Effector memory CD8-positive, alpha-beta T cell (primary cell): ENCODE results near the gene SFT2D3.

Source experiments
- ATAC-seq: fragments of 150-1000 bp; cut with Tn5 transposase; replicated peaks from 2 replicates; pipeline ENCODE4 v1.10.0; 2021; ENCODE audit warnings: mild to moderate bottlenecking, moderate library complexity
- DNase-seq, 3 experiments: peaks; one replicate each; pipeline ENCODE4 v3.0.0; 2021
- H3K27ac Mint-ChIP-seq, 2 donors: one replicate each; pipeline ENCODE4 v1.8.0; 2022; ENCODE audit warnings: mild to moderate bottlenecking in 2 of 2, mixed read lengths in 2 of 2, moderate library complexity in 2 of 2
- H3K27me3 Mint-ChIP-seq, 2 donors: one replicate each; pipeline ENCODE4 v1.8.0; 2022; ENCODE audit warnings: mixed read lengths in 2 of 2
- H3K36me3 Mint-ChIP-seq: one replicate; pipeline ENCODE4 v1.8.0; 2022; ENCODE audit warnings: mild to moderate bottlenecking, moderate library complexity, mixed read lengths; ENCODE audit not compliant: insufficient read depth
- H3K4me1 Mint-ChIP-seq, 2 donors: one replicate each; pipeline ENCODE4 v1.8.0; 2022; ENCODE audit warnings: low read depth in 2 of 2, mixed read lengths in 2 of 2
- H3K4me3 Mint-ChIP-seq, 2 donors: one replicate each; pipeline ENCODE4 v1.8.0; 2022; ENCODE audit warnings: mild to moderate bottlenecking in 2 of 2, mixed read lengths in 2 of 2, moderate library complexity in 2 of 2
- H3K9me3 Mint-ChIP-seq, 2 donors: one replicate each; pipeline ENCODE4 v1.8.0; 2022; ENCODE audit warnings: mixed read lengths in 2 of 2

SFT2D3 gene

DNA sequence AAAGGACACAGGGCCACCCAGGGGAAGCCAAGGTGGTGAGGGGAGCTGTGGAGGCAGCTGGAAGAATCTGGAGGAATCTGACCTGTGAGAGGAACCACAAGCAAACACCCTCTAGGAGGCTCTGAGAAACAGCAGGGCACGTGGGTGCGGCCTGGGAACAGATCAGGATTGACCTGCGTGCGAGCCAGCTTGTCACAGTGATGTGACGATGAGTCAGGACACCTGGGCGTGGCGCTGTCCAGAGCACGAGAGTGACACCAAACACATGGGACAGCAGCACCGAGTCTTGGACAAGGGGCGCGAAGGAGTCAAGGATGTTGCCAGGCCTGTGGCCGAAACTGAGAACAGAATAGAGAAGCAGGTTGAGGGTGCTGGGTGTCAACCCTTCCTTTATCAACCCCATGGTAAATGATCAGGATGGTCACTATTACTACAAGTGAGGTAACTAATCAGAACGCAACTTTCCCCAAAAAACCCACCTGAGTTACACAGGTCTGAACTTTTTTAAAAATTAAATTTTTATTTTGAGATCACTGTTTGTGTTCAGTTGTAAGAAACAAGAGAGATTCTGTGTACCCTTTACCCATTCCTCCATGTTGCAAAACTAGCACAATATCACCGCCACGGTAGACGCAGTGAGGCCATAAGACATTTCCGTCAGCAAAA lies 637 bp upstream of the SFT2D3 start:
- peak in 2 of 3 experiments; percentile 5 to 16 for DNase-seq
- Mint-ChIP-seq H3K36me3 (peaks cover 36% of the 10 kb centered on the region), H3K27me3 (peaks cover 0 to 13% of the 10 kb centered on the region in 2 donors), H3K4me1 (peaks cover 22 to 30% of the 10 kb centered on the region in 2 donors), H3K9me3 (no peaks in the 10 kb centered on the region), H3K4me3 (peak overlapping the region; percentile 87 to 91), H3K27ac (peak overlapping the region; percentile 96)
- ATAC-seq: no peak

DNA sequence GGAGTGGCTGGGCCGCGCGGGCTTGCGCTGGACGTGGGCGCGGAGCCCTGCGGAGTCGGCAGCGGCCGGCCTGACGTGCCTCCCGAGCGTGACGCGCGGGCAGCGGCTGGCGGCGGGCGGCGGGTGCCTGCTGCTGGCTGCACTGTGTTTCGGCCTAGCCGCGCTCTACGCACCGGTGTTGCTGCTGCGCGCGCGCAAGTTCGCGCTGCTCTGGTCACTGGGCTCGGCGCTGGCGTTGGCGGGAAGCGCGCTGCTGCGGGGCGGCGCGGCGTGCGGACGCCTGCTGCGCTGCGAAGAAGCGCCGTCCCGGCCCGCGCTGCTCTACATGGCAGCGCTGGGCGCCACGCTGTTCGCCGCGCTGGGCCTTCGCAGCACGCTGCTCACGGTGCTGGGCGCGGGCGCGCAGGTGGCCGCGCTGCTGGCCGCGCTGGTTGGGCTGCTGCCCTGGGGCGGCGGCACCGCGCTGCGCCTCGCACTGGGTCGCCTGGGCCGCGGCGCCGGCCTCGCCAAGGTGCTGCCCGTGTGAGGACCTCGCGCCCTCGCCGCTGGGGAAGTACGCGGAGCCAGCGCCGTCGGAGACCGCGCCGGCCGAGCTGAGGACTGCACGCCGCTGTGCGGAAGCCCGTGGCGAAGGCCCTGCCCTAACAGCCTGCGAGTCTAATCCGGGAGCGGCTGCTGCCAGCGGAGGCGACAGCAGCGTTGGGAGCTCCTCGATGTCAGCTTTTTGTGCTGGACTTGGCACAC lies 526 bp downstream of the SFT2D3 start:
- ATAC-seq (peak; percentile 80), DNase-seq (peak; percentile 77 to 78 (median 77))
- Mint-ChIP-seq H3K27me3 (peaks cover 0 to 7% of the 10 kb centered on the region in 2 donors), H3K4me3 (peak overlapping the region; percentile 87 to 91), H3K9me3 (no peaks in the 10 kb centered on the region), H3K4me1 (peaks cover 22 to 34% of the 10 kb centered on the region in 2 donors), H3K36me3 (peaks cover 46% of the 10 kb centered on the region), H3K27ac (peak overlapping the region; percentile 96)

DNA sequence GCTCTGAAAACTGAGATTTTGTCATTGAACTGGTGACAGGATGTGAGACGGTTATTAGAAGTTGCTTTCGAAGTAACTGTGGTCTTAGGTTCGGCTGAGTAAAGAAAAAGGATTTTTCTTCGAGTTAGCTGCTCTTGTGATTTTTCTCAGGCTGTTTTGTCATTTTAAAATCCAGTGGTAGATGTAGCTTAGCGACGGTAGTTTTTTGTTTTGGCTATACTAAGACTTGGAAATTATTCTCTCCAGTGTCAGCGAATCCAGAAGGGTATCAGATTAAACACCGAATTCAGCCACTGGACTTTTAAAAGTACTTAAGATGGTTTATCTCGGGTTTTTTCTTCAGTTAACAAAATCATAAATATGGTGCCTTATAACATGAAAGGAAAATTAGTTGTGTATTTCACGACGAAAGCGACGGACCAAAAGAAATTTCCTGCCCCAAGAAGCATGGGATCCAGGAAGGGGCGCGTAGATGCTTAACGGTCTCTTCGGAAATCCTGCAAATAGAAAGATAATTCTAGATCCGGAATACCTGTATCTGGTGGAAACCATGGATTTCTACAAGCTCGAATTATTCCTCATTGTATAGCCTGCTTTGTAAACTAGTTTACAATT lies 1.2 kb downstream of the SFT2D3 start:
- Mint-ChIP-seq H3K9me3 (no peaks in the 10 kb centered on the region), H3K27ac (peak overlapping the region; percentile 85 to 96), H3K4me3 (peak overlapping the region; percentile 87 to 91), H3K27me3 (peaks cover 0 to under 1% of the 10 kb centered on the region in 2 donors), H3K36me3 (peaks cover 46% of the 10 kb centered on the region), H3K4me1 (peaks cover 22 to 34% of the 10 kb centered on the region in 2 donors)
- ATAC-seq (no peak), DNase-seq (no peak)

DNA sequence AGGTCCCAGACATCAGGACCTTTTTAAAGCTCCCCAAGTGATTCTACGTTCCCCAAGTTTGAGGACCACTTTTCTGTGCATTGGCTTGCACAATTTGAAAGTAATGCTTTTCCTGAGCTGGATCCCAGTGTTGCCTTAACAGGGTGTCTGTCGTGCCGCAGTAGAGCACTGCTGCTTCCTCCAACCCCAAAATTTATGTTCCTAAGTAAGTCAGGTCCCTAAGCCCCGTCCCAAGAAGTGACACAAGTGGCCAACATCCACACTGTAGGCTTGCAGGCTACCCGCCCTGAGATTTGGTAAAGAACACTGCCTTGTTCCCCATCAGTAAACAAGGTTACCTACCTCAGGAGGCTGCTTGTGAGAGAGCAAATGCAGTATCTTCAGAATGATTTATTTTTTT lies 2.0 kb downstream of the SFT2D3 start:
- Mint-ChIP-seq H3K9me3 (no peaks in the 10 kb centered on the region), H3K27me3 (no peaks in the 10 kb centered on the region), H3K4me1 (peaks cover 22 to 34% of the 10 kb centered on the region in 2 donors), H3K27ac (no peak overlapping the region), H3K36me3 (peaks cover 46% of the 10 kb centered on the region), H3K4me3 (peak overlapping the region in 1 of 2 donors; percentile 36)
- ATAC-seq: no peak
- DNase-seq: no peak

DNA sequence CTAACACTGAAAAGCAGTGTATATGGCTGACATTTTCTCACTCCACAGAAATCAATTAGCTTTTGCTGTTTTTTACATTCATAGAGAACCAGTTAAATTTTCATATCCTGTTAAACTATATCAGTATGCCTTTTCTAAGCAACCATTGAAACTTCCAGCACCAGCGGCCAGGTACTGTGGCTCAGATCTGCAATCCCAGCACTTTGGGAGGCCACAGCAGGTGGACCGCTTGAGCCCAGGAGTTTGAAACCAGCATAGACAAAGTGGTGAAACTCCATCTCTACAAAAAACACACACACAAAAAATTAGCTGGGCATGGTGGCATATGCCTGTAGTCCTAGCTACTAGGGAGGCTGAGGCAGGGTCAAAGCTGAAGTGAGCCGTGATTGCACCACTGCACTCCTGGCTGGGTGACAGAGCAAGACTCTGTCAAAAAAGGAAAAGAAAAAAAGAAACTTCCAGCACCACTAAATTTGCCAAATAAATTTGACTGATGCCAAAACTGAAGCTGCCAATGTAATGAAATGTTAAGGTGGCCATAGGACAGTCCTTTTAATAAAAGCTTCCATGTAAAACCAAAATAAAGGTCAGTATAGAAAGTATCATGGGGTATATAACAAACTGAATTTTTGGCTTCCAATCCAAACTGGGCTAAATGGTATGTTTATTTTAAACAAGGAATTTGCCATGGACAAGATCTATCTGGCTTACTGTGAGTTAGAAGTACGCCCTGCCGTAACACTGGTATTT lies 3.5 kb downstream of the SFT2D3 start:
- no peaks in the 10 kb centered on the region for H3K27me3 Mint-ChIP-seq
- peaks cover 22 to 34% of the 10 kb centered on the region in 2 donors for H3K4me1 Mint-ChIP-seq
- ATAC-seq (no peak), DNase-seq (no peak)
- peak overlapping the region; percentile 28 to 67 for H3K27ac Mint-ChIP-seq
- peak overlapping the region in 1 of 2 donors; percentile 47 for H3K4me3 Mint-ChIP-seq
- H3K9me3 Mint-ChIP-seq: no peaks in the 10 kb centered on the region
- peaks cover 60% of the 10 kb centered on the region for H3K36me3 Mint-ChIP-seq

DNA sequence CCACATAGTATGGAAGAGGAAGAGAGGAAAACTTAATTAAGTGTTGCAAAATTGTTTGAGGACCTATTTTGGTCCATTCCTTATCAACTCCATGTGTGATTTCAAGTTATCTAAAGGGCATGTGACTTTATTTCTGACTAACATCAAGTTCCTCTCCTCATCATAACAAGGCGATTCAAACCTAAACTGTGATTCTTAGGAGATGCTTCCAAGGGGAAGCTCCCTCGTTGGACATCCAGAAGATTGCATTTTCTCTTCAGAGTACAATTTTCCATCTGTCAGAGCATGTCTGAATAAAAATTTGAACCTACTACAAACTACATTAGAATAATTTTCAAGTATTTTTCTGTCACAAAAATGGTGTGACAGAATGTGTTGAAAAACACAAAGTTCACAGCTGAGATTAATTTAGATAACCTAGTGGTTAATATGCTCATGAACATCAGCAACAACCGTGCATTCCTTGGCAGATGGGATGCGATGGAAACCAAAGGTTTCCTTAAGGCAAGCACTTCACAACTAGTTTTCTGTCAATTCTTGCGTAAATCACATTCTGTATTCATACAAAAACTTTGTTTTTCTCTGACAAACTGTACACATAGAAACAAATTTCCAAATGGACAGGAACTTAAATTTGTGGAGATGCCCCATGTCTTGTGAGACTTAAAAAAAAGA lies 4.2 kb downstream of the SFT2D3 start:
- Mint-ChIP-seq H3K4me3 (no peak overlapping the region), H3K4me1 (peaks cover 17 to 29% of the 10 kb centered on the region in 2 donors), H3K9me3 (no peaks in the 10 kb centered on the region), H3K27me3 (no peaks in the 10 kb centered on the region), H3K27ac (peak overlapping the region in 1 of 2 donors; percentile 67), H3K36me3 (peaks cover 57% of the 10 kb centered on the region)
- ATAC-seq (no peak), DNase-seq (no peak)

DNA sequence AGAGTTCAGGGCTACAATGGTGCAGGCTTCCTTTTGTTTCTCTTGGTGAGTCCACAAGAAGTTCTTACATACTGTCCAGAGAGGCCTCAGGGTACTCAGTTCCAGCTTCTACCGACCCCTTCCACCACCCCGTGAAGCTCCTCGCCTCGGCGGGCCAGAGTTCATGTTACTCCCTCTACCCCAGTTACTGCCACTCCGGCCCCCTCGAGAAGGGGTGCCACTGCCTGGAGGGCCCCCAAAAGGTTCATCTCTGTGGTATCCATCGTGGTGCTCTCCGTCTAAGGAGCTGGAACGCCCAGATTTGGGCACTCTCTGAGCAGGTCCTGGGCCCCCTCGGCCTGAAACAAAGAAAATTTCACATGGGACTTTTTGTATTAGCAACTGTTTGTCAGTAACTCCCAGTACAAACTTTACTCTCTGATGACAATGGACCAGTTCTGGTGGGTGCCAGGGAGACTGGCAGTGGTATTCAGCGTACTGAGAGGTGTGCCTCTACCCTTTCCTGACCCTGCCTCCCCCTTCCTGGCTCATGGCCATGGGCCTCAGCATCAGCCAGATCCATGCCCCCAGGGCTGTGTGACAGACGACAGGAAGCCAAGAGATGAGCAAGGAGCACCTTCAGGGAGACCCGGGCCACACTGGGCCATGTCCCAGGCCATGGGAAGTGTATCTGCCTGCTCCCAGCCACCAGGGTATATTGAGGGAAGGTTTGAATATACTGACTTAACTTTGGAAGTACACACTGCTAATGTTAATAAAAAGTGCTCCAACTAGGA lies 5.1 kb downstream of the SFT2D3 start:
- no peak for DNase-seq
- Mint-ChIP-seq H3K27me3 (no peaks in the 10 kb centered on the region), H3K9me3 (no peaks in the 10 kb centered on the region), H3K27ac (peak overlapping the region; percentile 58 to 81), H3K4me3 (no peak overlapping the region), H3K36me3 (peaks cover 51% of the 10 kb centered on the region), H3K4me1 (peaks cover 11 to 27% of the 10 kb centered on the region in 2 donors)
- no peak for ATAC-seq

DNA sequence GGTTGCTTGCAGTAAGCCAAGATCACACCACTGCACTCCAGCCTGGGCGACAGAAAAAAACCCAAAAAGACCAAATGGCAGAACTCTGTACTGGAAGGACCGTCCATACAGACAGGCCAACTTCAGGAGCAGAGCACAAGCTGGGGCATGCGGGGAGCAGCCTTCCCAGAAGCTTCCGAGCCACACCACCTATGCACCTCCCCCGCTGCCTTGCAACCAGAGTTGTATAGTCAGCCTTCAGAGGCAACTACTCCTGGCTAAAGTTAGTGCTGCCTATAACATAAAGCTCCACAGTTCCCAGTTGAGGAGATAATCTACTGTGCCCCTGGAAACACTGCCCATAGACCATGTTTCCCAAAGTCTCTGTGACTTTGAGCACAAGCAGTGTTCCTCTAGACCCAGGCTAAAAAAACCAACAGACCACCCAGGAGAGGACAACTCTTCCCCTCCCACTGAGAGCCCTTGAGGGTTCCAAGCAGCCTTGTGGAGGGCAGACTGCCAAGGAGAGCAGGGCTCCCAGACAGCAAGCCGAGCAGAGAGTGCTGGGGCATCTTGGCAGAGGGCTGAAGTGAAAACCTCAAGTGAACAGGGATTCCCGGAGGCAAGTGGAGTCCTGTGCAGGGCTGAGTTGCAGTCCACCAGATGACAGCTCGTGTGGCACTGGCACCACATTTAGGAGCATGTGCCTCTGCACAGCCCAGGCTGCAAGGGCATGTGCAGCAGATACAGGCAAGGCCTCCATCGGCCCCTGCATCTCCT lies 6.8 kb downstream of the SFT2D3 start:
- DNase-seq: no peak
- Mint-ChIP-seq H3K27me3 (no peaks in the 10 kb centered on the region), H3K4me3 (no peak overlapping the region), H3K4me1 (peaks cover 5 to 21% of the 10 kb centered on the region in 2 donors), H3K9me3 (no peaks in the 10 kb centered on the region), H3K36me3 (peaks cover 44% of the 10 kb centered on the region), H3K27ac (no peak overlapping the region)
- ATAC-seq: no peak

DNA sequence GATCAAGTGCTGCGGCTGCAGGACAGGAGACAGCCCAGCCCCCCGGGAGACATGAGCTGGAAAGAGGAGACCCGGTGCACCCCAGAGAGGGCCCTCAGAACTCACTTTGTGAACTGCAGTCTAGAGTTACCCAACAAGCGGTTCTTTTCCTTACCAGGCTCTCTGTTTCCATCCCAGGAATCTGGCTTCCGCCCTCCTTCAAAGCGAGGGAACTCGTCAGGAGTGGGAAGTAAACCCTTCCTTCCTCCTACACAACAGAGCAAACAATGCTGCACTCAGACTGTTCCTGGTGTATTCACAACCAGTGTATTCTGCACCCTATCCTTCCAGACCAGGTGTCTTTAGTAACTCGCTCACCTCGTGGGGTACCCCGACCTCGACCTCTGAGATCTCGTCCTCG lies 8.0 kb downstream of the SFT2D3 start:
- Mint-ChIP-seq H3K27me3 (no peaks in the 10 kb centered on the region), H3K9me3 (no peaks in the 10 kb centered on the region), H3K4me1 (peaks cover 5 to 15% of the 10 kb centered on the region in 2 donors), H3K27ac (peak overlapping the region in 1 of 2 donors; percentile 10), H3K4me3 (no peak overlapping the region), H3K36me3 (peaks cover 46% of the 10 kb centered on the region)
- ATAC-seq: no peak
- no peak for DNase-seq

DNA sequence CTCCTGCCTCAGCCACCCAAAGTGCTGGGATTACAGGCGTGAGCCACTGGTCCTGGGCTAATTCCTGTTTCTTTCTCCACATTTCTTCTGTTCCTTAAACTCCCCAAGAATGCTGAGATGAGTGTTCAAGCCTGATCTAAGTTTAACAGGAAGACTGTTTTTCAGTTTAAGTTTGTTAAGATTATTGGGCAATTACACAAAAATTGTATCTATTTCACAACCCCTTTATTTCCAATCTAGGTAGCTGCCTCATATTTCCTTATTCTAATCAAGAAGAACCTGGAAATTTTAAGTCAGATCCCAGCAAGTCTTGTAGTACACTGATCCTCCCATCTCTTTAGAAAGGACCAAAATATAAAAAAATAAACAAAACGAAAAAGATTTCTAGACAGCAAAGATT lies 11.7 kb downstream of the SFT2D3 start:
- Mint-ChIP-seq H3K9me3 (no peaks in the 10 kb centered on the region), H3K27me3 (no peaks in the 10 kb centered on the region), H3K4me1 (no peaks in the 10 kb centered on the region), H3K4me3 (no peak overlapping the region), H3K36me3 (peaks cover 29% of the 10 kb centered on the region), H3K27ac (peak overlapping the region in 1 of 2 donors; percentile 8)
- ATAC-seq (no peak), DNase-seq (no peak)

DNA sequence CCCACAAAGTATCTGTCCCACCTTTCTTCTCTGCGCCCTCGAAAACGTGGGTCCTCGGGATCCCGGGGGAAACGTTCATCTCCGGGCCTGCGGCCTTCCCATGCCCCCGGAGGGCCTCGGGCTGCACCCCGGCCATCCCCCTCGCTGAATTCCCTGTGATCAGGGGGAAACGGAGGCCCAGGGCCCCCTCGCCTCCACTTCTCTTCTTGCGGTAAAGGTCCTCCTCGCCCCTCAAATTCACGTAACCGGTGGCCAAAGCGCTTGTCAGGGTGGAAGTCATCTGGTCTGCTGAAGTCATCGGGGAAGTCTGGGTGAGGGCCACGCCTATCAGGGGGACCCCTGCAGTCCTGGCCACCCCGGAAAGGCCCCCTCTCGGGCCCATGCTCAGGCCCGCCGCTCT lies 12.3 kb downstream of the SFT2D3 start:
- no peak overlapping the region for H3K4me3 Mint-ChIP-seq
- no peak for DNase-seq
- H3K27me3 Mint-ChIP-seq: no peaks in the 10 kb centered on the region
- ATAC-seq: no peak
- no peak overlapping the region for H3K27ac Mint-ChIP-seq
- H3K4me1 Mint-ChIP-seq: no peaks in the 10 kb centered on the region
- H3K36me3 Mint-ChIP-seq: peaks cover 32% of the 10 kb centered on the region
- no peaks in the 10 kb centered on the region for H3K9me3 Mint-ChIP-seq
